K562 (cell line): ENCODE measurements around the gene HMGCL. TPM values are rescaled to one million over a fixed set of nuclear protein-coding genes. Genes with fewer than 3 reads are reported as not detected.

Experiments
- CBX2 ChIP-seq: fragments of 200-600 bp; sonication (generic); IDR thresholded peaks from one replicate; pipeline ENCODE4 v1.6.1; 2012; ENCODE audit warnings: mild to moderate bottlenecking, low read length, inconsistent platforms; ENCODE audit not compliant: insufficient read depth, poor library complexity, severe bottlenecking
- CBX8 ChIP-seq: fragments of 200-600 bp; sonication (generic); IDR thresholded peaks from 2 replicates; pipeline ENCODE4 v1.6.1; 2012; ENCODE audit warnings: borderline replicate concordance, mixed run types, low read depth, mild to moderate bottlenecking, moderate library complexity, mixed read lengths, low read length, control low read depth, inconsistent platforms; ENCODE audit not compliant: poor library complexity, severe bottlenecking; ENCODE audit errors: extremely low read depth
- CREB1 ChIP-seq, 2 experiments: sonication (generic) in 1 of 2; formaldehyde crosslinking in 1 of 2; IDR thresholded peaks; 2 replicates each; pipeline versions ENCODE4 v1.6.1 to v1.8.0; 2012 to 2022; ENCODE audit warnings: inconsistent platforms in 1 of 2, mild to moderate bottlenecking in 1 of 2, missing genetic modification reagents in 1 of 2, moderate library complexity in 1 of 2
- CREBBP ChIP-seq: IDR thresholded peaks from one replicate; pipeline ENCODE4 v1.6.1; 2012; ENCODE audit warnings: low read depth, mild to moderate bottlenecking, control low read depth, inconsistent platforms, low read length
- ELF2 ChIP-seq: fragments of 250-450 bp; sonication (Bioruptor Pico); IDR thresholded peaks from 2 replicates; pipeline ENCODE4 v1.5.0; 2021; ENCODE audit warnings: mild to moderate bottlenecking
- EZH2 ChIP-seq: IDR thresholded peaks from 2 replicates; pipeline ENCODE4 v1.6.1; 2012; ENCODE audit warnings: low read depth, mild to moderate bottlenecking, inconsistent platforms, low read length, borderline replicate concordance
- HOMEZ ChIP-seq: fragments of 250-450 bp; sonication (Bioruptor Pico); IDR thresholded peaks from 2 replicates; pipeline ENCODE4 v1.4.0; 2020; ENCODE audit warnings: mild to moderate bottlenecking, moderate library complexity
- HSF4 ChIP-seq: fragments of 250-450 bp; sonication (Bioruptor Pico); IDR thresholded peaks from 2 replicates; pipeline ENCODE4 v2.1.2; 2022; ENCODE audit warnings: mild to moderate bottlenecking, moderate library complexity, borderline replicate concordance
- ILF3 ChIP-seq: fragments of 450-650 bp; IDR thresholded peaks from 2 replicates; pipeline ENCODE4 v1.6.1; 2018; ENCODE audit warnings: antibody characterized with exemption, mild to moderate bottlenecking, moderate library complexity, borderline replicate concordance
- MYBL2 ChIP-seq, 2 experiments: fragments of 450-650 bp in 1 of 2; sonication (generic) in 1 of 2; formaldehyde crosslinking in 1 of 2; IDR thresholded peaks; 2 replicates each; pipeline versions ENCODE4 v1.6.1 to v1.8.1; 2017 to 2022; ENCODE audit warnings: borderline replicate concordance in 1 of 2, inconsistent platforms in 1 of 2, low read depth in 1 of 2, mild to moderate bottlenecking in 1 of 2, missing genetic modification reagents in 1 of 2, moderate library complexity in 1 of 2
- POLR2G ChIP-seq: fragments of 200-400 bp; formaldehyde crosslinking; IDR thresholded peaks from 2 replicates; pipeline ENCODE4 v1.6.1; 2017; ENCODE audit warnings: low read depth, mild to moderate bottlenecking, antibody characterized with exemption, low read length, moderate library complexity
- RBM15 ChIP-seq: fragments of 200-400 bp; formaldehyde crosslinking; IDR thresholded peaks from 2 replicates; pipeline ENCODE4 v1.6.1; 2018; ENCODE audit warnings: mild to moderate bottlenecking, low read length, moderate library complexity; ENCODE audit not compliant: insufficient read depth
- SAFB ChIP-seq: fragments of 200-400 bp; formaldehyde crosslinking; IDR thresholded peaks from 2 replicates; pipeline ENCODE4 v1.6.1; 2017; ENCODE audit warnings: low read depth, low read length, borderline replicate concordance
- SIRT6 ChIP-seq: IDR thresholded peaks from one replicate; pipeline ENCODE4 v1.6.1; 2012; ENCODE audit warnings: low read depth, mild to moderate bottlenecking, control low read depth, inconsistent platforms, low read length, moderate library complexity
- YY1 ChIP-seq, 3 experiments: IDR thresholded peaks; 2 replicates each; pipeline ENCODE4 v1.6.1; 2011; ENCODE audit warnings: low read length in 2 of 3, mild to moderate bottlenecking in 2 of 3, moderate library complexity in 2 of 3, borderline replicate concordance in 1 of 3, control low read depth in 1 of 3, low read depth in 1 of 3; ENCODE audit not compliant: insufficient read depth in 3 of 3, insufficient replicate concordance in 2 of 3, control insufficient read depth in 1 of 3, insufficient read length in 1 of 3; ENCODE audit errors: extremely low read depth in 1 of 3
- ZNF316 ChIP-seq: fragments of 450-650 bp; IDR thresholded peaks from 2 replicates; pipeline ENCODE4 v1.6.1; 2016
- polyA plus RNA-seq, 8 experiments: library from polyadenylated mRNA; depleted of rRNA in 4 of 8; stranded (reverse) in 5 of 8; unstranded in 3 of 8; fragments of >200 nt; fragmentation: Nextera tagmentation in 2 of 8; fragmentation: Illumina TruSeq in 1 of 8; extraction: Ambion mirVana in 2 of 8; extraction: Trizol in 1 of 8; gene quantifications; 2 replicates each; pipeline versions ENCODE4 v1.2.1 to v1.2.3, GENCODE V29; 2011 to 2014; ENCODE audit warnings: inconsistent platforms in 1 of 8, missing spikeins in 1 of 8
- total RNA-seq, 7 experiments: library from RNA; depleted of rRNA in 6 of 7; stranded (reverse); fragments of >200 nt in 6 of 7; fragmentation: Illumina TruSeq in 2 of 7; extraction: Trizol in 2 of 7; gene quantifications; 2 replicates each; pipeline versions ENCODE4 v1.2.1 to v1.2.3, GENCODE V29; 2011 to 2021; ENCODE audit warnings: low replicate concordance in 1 of 7
- TF ChIP-seq, protein P1 (sequence below): fragments of 250-450 bp; sonication (Bioruptor Pico); IDR thresholded peaks from 2 replicates; pipeline ENCODE4 v1.5.1; 2021; ENCODE audit warnings: mild to moderate bottlenecking
- TF ChIP-seq, protein P2 (sequence below), 2 experiments: fragments of 450-650 bp in 1 of 2; sonication (generic) in 1 of 2; formaldehyde crosslinking; conservative IDR thresholded peaks; 2 replicates each; pipeline versions ENCODE4 v1.4.0 to v1.8.1; 2020 to 2022; ENCODE audit warnings: mild to moderate bottlenecking in 1 of 2, missing genetic modification reagents in 1 of 2
- TF ChIP-seq, protein P3 (sequence below): fragments of 250-450 bp; sonication (Bioruptor Pico); IDR thresholded peaks from 2 replicates; pipeline ENCODE4 v1.8.0; 2022; ENCODE audit warnings: inconsistent platforms

Gene HMGCL
- total and polyA plus RNA-seq, 9 of the 15 experiments (the other 6 are each of a cell fraction or from before 2014, with no cell fraction given) = 18.0 to 82.2 (median 24.2) TPM

GRCh38 chr1:23867895-23868556, 42.8 kb upstream of the HMGCL start, which contains the start of gene FUCA1 (continued):
- TF ChIP-seq HOMEZ (CRISPR knock-in tag) (no peak; the same call in 1 of the 2 replicates), ELF2 (CRISPR knock-in tag) (no peak), YY1 (IDR thresholded peaks at IDR 0.05; ENCODE audit: borderline replicate concordance in 1 of 3, control insufficient read depth in 1 of 3, extremely low read depth in 1 of 3, insufficient read depth in 3 of 3, insufficient read length in 1 of 3, insufficient replicate concordance in 2 of 3, low read depth in 1 of 3, low read length in 2 of 3) (no peak), RBM15 (no peak), CREBBP (no peak), SAFB (no peak), MYBL2 (IDR thresholded peaks at IDR 0.05; ENCODE audit: low read depth) (no peak), MYBL2 (CRISPR knock-in tag; IDR thresholded peaks at IDR 0.05; ENCODE audit: borderline replicate concordance) (no peak), CREB1 (IDR thresholded peaks at IDR 0.05) (peak; percentile 22; the same call in 1 of the 2 replicates), CREB1 (CRISPR knock-in tag; IDR thresholded peaks at IDR 0.05) (peak; percentile 49; the same call in 1 of the 2 replicates), POLR2G (peak; percentile 90), CBX2 (no peak), SIRT6 (no peak), ILF3 (no peak), HSF4 (CRISPR knock-in tag) (no peak), EZH2 (no peak), ZNF316 (no peak), CBX8 (no peak)
- TF ChIP-seq, protein P1, sequence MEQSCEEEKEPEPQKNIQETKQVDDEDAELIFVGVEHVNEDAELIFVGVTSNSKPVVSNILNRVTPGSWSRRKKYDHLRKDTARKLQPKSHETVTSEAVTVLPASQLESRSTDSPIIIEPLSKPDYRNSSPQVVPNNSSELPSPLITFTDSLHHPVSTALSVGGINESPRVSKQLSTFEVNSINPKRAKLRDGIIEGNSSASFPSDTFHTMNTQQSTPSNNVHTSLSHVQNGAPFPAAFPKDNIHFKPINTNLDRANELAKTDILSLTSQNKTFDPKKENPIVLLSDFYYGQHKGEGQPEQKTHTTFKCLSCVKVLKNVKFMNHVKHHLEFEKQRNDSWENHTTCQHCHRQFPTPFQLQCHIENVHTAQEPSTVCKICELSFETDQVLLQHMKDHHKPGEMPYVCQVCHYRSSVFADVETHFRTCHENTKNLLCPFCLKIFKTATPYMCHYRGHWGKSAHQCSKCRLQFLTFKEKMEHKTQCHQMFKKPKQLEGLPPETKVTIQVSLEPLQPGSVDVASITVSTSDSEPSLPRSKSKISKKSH (CRISPR knock-in tag) = no peak
- TF ChIP-seq, protein P2, sequence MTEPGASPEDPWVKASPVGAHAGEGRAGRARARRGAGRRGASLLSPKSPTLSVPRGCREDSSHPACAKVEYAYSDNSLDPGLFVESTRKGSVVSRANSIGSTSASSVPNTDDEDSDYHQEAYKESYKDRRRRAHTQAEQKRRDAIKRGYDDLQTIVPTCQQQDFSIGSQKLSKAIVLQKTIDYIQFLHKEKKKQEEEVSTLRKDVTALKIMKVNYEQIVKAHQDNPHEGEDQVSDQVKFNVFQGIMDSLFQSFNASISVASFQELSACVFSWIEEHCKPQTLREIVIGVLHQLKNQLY (CRISPR knock-in tag; conservative IDR thresholded peaks at IDR 0.05) = no peak
- TF ChIP-seq, protein P3, sequence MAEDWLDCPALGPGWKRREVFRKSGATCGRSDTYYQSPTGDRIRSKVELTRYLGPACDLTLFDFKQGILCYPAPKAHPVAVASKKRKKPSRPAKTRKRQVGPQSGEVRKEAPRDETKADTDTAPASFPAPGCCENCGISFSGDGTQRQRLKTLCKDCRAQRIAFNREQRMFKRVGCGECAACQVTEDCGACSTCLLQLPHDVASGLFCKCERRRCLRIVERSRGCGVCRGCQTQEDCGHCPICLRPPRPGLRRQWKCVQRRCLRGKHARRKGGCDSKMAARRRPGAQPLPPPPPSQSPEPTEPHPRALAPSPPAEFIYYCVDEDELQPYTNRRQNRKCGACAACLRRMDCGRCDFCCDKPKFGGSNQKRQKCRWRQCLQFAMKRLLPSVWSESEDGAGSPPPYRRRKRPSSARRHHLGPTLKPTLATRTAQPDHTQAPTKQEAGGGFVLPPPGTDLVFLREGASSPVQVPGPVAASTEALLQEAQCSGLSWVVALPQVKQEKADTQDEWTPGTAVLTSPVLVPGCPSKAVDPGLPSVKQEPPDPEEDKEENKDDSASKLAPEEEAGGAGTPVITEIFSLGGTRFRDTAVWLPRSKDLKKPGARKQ (CRISPR knock-in tag) = no peak
